Liver (tissue), 9 donors: ENCODE measurements around the gene ARPP21. TPM values are rescaled to one million over a fixed set of nuclear protein-coding genes. Genes with fewer than 3 reads are reported as not detected.

Experiments
- DNase-seq: peaks from one replicate; pipeline ENCODE4 v3.0.0-alpha.2; 2017; ENCODE audit warnings: low spot score
- H3K27ac ChIP-seq, 2 donors: one replicate each; pipeline ENCODE4 v1.7.0; 2013; ENCODE audit warnings: inconsistent platforms in 2 of 2, low read length in 2 of 2, control low read depth in 1 of 2, low read depth in 1 of 2, mild to moderate bottlenecking in 1 of 2
- H3K27me3 ChIP-seq, 4 donors: one replicate each; pipeline versions ENCODE4 v1.6.1 to v1.7.0; 2013; ENCODE audit warnings: low read length in 3 of 4, inconsistent platforms in 1 of 4, mild to moderate bottlenecking in 1 of 4, moderate library complexity in 1 of 4; ENCODE audit not compliant: control insufficient read depth in 4 of 4, insufficient read depth in 4 of 4
- H3K36me3 ChIP-seq, 4 donors: one replicate each; pipeline versions ENCODE4 v1.6.1 to v1.7.0; 2013; ENCODE audit warnings: low read length in 3 of 4, mild to moderate bottlenecking in 3 of 4, low read depth in 1 of 4, moderate library complexity in 1 of 4; ENCODE audit not compliant: control insufficient read depth in 4 of 4, insufficient read depth in 3 of 4
- H3K4me1 ChIP-seq, 4 donors: one replicate each; pipeline versions ENCODE4 v1.6.1 to v1.7.0; 2013; ENCODE audit warnings: low read length in 3 of 4, mild to moderate bottlenecking in 3 of 4, moderate library complexity in 1 of 4; ENCODE audit not compliant: control insufficient read depth in 4 of 4, insufficient read depth in 4 of 4
- H3K4me3 ChIP-seq, 3 donors: one replicate each; pipeline versions ENCODE4 v1.6.1 to v1.7.0; 2013; ENCODE audit warnings: low read length in 3 of 3, control low read depth in 1 of 3, low read depth in 1 of 3, mild to moderate bottlenecking in 1 of 3
- H3K9ac ChIP-seq, 2 donors: one replicate each; pipeline ENCODE4 v1.7.0; 2013; ENCODE audit warnings: low read length in 2 of 2, mild to moderate bottlenecking in 2 of 2, moderate library complexity in 2 of 2, control low read depth in 1 of 2, low read depth in 1 of 2
- H3K9me3 ChIP-seq, 4 donors: one replicate each; pipeline versions ENCODE4 v1.6.1 to v1.7.0; 2013; ENCODE audit warnings: low read length in 3 of 4; ENCODE audit not compliant: control insufficient read depth in 4 of 4
- CTCF ChIP-seq: fragments of 150-350 bp; IDR thresholded peaks from 2 replicates; pipeline ENCODE4 v1.5.1; 2017; ENCODE audit warnings: improper control_type of control experiment, low read depth, low read length; ENCODE audit not compliant: missing input control
- EGR1 ChIP-seq, 2 donors: IDR thresholded peaks; 2 replicates each; pipeline ENCODE4 v1.6.1; 2016 to 2018; ENCODE audit warnings: antibody characterized with exemption in 2 of 2, low read depth in 2 of 2
- HNF4A ChIP-seq, 2 donors: conservative IDR thresholded peaks; 2 replicates each; pipeline ENCODE4 v1.6.1; 2016; ENCODE audit warnings: antibody characterized with exemption in 2 of 2, mild to moderate bottlenecking in 2 of 2
- HNF4G ChIP-seq: IDR thresholded peaks from 2 replicates; pipeline ENCODE4 v1.6.1; 2016; ENCODE audit warnings: antibody characterized with exemption
- JUND ChIP-seq, 2 donors: IDR thresholded peaks; 2 replicates each; pipeline ENCODE4 v1.6.1; 2016; ENCODE audit warnings: antibody characterized with exemption in 2 of 2
- NR2F2 ChIP-seq: IDR thresholded peaks from 2 replicates; pipeline ENCODE4 v1.6.1; 2016; ENCODE audit warnings: antibody characterized with exemption
- RAD21 ChIP-seq, 2 donors: IDR thresholded peaks; 2 replicates each; pipeline ENCODE4 v1.6.1; 2016; ENCODE audit warnings: antibody characterized with exemption in 2 of 2, mild to moderate bottlenecking in 2 of 2
- TAF1 ChIP-seq: conservative IDR thresholded peaks from 2 replicates; pipeline ENCODE4 v1.6.1; 2016; ENCODE audit warnings: antibody characterized with exemption, mild to moderate bottlenecking
- WGBS: extraction: QIAGEN DNeasy Blood & Tissue Kit; methylation state at CpG from one replicate; pipeline ENCODE4 v1.1.7; 2013; 5-methylcytosine and 5-hydroxymethylcytosine counted together
- polyA plus RNA-seq, 2 donors: library from polyadenylated mRNA; stranded (reverse) in 1 of 2; unstranded in 1 of 2; fragments of 200-250 nt in 1 of 2; fragments of >200 nt in 1 of 2; fragmentation: Nextera tagmentation in 1 of 2; extraction: Ambion mirVana in 1 of 2; gene quantifications; one replicate each; pipeline versions ENCODE4 v1.2.1 to v1.2.3, GENCODE V29; 2013 to 2015
- total RNA-seq, 2 donors: library from RNA; depleted of rRNA; stranded (reverse); fragments of >200 nt; gene quantifications; one replicate each; pipeline ENCODE4 v1.2.3, GENCODE V29; 2014
- TF ChIP-seq, protein P1 (sequence below): IDR thresholded peaks from 2 replicates; pipeline ENCODE4 v1.6.1; 2016; ENCODE audit warnings: antibody characterized with exemption
- TF ChIP-seq, protein P2 (sequence below): IDR thresholded peaks from 2 replicates; pipeline ENCODE4 v1.6.1; 2016; ENCODE audit warnings: antibody characterized with exemption
- TF ChIP-seq, protein P3 (sequence below): IDR thresholded peaks from 2 replicates; pipeline ENCODE4 v1.6.1; 2016; ENCODE audit warnings: antibody characterized with exemption
- TF ChIP-seq, protein P4 (sequence below): IDR thresholded peaks from 2 replicates; pipeline ENCODE4 v1.6.1; 2016; ENCODE audit warnings: antibody characterized with exemption, mild to moderate bottlenecking
- donor health status: healthy.
- donor health status: healthy.
- donor health status: healthy.
- donor health status: healthy.
- donor health status: healthy.

The ARPP21 gene
- total and polyA plus RNA-seq, 4 donors, result 0.42 to 1.3 (median 0.66) TPM; not detected in 1

- peaks cover 0 to 2% (median 0%) of the 10 kb centered on the region in 4 donors for H3K27me3 ChIP-seq
- H3K4me1 ChIP-seq, result peaks cover 0 to 11% (median 0%) of the 10 kb centered on the region in 4 donors
- H3K9ac ChIP-seq, result no peak overlapping the region
- no peak overlapping the region for H3K27ac ChIP-seq
- no peaks in the 10 kb centered on the region for H3K36me3 ChIP-seq
- 74% methylated on average over 2 of the region's 2 CpGs for WGBS
- no peak for DNase-seq
- TF ChIP-seq, protein P1, sequence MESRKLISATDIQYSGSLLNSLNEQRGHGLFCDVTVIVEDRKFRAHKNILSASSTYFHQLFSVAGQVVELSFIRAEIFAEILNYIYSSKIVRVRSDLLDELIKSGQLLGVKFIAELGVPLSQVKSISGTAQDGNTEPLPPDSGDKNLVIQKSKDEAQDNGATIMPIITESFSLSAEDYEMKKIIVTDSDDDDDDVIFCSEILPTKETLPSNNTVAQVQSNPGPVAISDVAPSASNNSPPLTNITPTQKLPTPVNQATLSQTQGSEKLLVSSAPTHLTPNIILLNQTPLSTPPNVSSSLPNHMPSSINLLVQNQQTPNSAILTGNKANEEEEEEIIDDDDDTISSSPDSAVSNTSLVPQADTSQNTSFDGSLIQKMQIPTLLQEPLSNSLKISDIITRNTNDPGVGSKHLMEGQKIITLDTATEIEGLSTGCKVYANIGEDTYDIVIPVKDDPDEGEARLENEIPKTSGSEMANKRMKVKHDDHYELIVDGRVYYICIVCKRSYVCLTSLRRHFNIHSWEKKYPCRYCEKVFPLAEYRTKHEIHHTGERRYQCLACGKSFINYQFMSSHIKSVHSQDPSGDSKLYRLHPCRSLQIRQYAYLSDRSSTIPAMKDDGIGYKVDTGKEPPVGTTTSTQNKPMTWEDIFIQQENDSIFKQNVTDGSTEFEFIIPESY, result no peak
- H3K9me3 ChIP-seq, result no peaks in the 10 kb centered on the region
- H3K4me3 ChIP-seq, result no peak overlapping the region
Observed at GRCh38 chr3:35645189-35645588, 5.9 kb downstream of the ARPP21 start.

DNA sequence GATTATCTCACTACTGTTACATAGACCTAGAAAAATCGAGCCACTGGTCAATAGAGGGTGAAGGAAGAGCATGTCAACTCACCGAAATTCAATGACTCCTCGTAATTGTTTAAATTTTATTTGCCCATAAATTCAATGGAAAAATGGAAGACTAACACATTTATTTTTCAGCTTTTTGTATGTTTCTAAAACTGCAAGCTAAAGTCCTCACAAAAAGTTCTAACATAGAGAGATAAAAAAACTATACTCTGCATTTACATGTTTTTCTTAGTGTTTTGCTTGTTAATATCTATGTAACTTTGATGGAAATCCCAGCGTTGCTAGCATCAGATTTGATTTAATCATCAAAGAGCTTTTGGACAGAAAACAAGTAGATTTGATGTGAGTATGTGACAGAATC lies 6.8 kb downstream of the ARPP21 start:
- DNase-seq, result no peak
- Histone ChIP-seq H3K36me3 (no peaks in the 10 kb centered on the region), H3K27me3 (no peaks in the 10 kb centered on the region), H3K27ac (no peak overlapping the region), H3K4me3 (no peak overlapping the region), H3K9ac (no peak overlapping the region), H3K4me1 (peaks cover 0 to 4% (median 0%) of the 10 kb centered on the region in 4 donors), H3K9me3 (no peaks in the 10 kb centered on the region)
- 83% methylated on average over 4 of the region's 4 CpGs for WGBS
- TF ChIP-seq, protein P1, result no peak
- TF ChIP-seq NR2F2, result no peak
- TF ChIP-seq HNF4G, result no peak
- TF ChIP-seq, protein P2, sequence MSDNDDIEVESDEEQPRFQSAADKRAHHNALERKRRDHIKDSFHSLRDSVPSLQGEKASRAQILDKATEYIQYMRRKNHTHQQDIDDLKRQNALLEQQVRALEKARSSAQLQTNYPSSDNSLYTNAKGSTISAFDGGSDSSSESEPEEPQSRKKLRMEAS, result no peak
- no peak for TF ChIP-seq TAF1
- TF ChIP-seq JUND (IDR thresholded peaks at IDR 0.05), result no peak
- TF ChIP-seq, protein P3, sequence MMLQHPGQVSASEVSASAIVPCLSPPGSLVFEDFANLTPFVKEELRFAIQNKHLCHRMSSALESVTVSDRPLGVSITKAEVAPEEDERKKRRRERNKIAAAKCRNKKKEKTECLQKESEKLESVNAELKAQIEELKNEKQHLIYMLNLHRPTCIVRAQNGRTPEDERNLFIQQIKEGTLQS, result no peak
- TF ChIP-seq, protein P4, sequence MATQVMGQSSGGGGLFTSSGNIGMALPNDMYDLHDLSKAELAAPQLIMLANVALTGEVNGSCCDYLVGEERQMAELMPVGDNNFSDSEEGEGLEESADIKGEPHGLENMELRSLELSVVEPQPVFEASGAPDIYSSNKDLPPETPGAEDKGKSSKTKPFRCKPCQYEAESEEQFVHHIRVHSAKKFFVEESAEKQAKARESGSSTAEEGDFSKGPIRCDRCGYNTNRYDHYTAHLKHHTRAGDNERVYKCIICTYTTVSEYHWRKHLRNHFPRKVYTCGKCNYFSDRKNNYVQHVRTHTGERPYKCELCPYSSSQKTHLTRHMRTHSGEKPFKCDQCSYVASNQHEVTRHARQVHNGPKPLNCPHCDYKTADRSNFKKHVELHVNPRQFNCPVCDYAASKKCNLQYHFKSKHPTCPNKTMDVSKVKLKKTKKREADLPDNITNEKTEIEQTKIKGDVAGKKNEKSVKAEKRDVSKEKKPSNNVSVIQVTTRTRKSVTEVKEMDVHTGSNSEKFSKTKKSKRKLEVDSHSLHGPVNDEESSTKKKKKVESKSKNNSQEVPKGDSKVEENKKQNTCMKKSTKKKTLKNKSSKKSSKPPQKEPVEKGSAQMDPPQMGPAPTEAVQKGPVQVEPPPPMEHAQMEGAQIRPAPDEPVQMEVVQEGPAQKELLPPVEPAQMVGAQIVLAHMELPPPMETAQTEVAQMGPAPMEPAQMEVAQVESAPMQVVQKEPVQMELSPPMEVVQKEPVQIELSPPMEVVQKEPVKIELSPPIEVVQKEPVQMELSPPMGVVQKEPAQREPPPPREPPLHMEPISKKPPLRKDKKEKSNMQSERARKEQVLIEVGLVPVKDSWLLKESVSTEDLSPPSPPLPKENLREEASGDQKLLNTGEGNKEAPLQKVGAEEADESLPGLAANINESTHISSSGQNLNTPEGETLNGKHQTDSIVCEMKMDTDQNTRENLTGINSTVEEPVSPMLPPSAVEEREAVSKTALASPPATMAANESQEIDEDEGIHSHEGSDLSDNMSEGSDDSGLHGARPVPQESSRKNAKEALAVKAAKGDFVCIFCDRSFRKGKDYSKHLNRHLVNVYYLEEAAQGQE, result no peak
- no peak for TF ChIP-seq EGR1 (IDR thresholded peaks at IDR 0.05; ENCODE audit: low read depth in 2 of 2)

DNA sequence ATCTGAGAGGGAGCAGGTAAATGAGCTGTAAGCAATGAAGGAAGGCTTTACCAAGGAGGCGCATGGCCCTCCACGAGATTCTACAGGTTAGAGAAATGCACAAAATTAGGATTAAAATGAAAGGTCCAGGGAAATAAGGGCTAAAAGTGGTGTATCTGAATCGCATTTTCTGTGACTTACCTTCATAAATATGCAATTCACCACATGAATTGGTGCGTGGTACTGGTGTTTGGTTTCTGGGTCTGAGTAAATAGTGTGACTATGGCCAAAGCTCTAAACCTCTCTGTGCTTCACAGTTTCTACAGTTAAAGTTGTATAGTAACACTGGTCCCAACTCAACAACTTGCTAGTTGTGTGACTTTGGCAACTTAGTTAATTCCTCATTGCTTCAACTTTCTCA lies 8.1 kb downstream of the ARPP21 start:
- 91% methylated on average over 4 of the region's 4 CpGs for WGBS
- no peaks in the 10 kb centered on the region for H3K36me3 ChIP-seq
- no peak for DNase-seq
- H3K9me3 ChIP-seq, result no peaks in the 10 kb centered on the region
- H3K27me3 ChIP-seq, result no peaks in the 10 kb centered on the region
- no peak overlapping the region for H3K9ac ChIP-seq
- no peaks in the 10 kb centered on the region for H3K4me1 ChIP-seq
- no peak overlapping the region for H3K27ac ChIP-seq
- H3K4me3 ChIP-seq, result no peak overlapping the region
- TF ChIP-seq HNF4A (conservative IDR thresholded peaks at IDR 0.05) (no peak), CTCF (no peak), RAD21 (IDR thresholded peaks at IDR 0.05) (no peak)
- TF ChIP-seq, protein P3, result no peak
- TF ChIP-seq, protein P2, result no peak
- TF ChIP-seq, protein P4, result no peak
